NCI-H82 treated with DMSO at 0.1 percent for 48 hours (cell line): ENCODE measurements around the gene WDR82.
"Not testable (repeated sequence)": the region's sequence is repeated elsewhere in the genome, so short reads cannot be mapped to it uniquely, and the experiment has no call there.

Source experiments
- DNase-seq: peaks from one replicate; lab custom pipeline; 2025; ENCODE audit not compliant: unreplicated experiment; lab: John Stamatoyannopoulos, UW

The WDR82 gene

GRCh38 chr3:52289747-52290595 lies 11.5 kb upstream of the WDR82 start:
- DNase-seq, result no peak

DNA sequence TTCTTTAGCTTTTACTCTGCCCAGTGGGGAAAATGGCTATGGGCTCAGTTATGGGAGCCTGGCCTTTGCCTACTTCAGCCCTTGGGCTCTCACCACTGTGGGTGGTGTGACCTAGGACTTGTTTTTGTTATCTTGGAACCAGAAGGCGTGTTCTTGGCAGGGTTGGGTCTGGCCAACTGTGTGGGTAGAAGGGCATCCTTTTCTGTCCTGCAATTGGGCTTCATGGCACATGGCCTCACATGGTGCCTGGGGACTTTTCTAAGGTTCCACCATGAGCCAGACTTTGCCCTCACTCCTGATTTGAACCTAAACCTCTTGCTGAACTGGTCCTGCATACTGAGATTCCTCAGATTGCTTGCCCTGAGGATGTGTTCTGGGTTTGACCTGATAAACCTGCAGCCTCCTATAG lies 10.9 kb upstream of the WDR82 start:
- no peak for DNase-seq

GRCh38 chr3:52288674-52289073 lies 10.2 kb upstream of the WDR82 start:
- DNase-seq, result no peak

DNA sequence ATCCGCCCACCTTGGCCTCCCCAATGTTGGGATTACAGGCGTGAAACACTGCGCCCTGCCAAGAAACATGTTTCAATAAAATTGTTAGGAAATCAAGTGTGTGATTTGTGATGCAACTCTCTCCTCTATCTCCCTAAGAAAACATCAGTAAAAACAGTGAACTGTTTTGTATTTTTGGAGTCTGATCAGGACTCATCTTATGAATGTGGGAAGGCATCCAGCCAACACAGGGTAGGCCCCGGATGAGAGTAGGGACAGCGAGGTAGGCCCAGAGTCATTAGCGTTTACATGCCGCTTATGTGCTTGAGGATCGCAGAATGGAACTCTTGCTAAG lies 8.3 kb upstream of the WDR82 start:
- no peak for DNase-seq

GRCh38 chr3:52284051-52284450 lies 5.6 kb upstream of the WDR82 start:
- not testable (repeated sequence) for DNase-seq

DNA sequence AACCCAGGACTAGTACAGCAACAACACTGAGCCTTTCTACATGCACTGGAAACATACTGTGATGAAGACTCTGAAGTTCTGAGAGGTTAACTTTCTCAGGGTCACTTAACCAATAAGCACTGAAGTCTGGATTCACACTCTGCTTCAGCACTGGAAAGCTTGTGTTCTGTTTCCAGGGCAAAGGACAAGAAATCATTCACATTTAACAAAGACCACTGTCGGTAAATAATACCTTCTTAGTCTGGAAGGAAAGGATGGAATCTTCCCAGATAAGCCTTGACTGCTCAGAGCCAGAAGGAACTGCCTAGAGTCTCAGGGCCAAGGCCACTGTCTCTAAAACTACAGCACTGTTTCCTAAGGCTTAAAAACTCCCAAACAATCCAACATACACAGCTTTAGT lies 4.9 kb upstream of the WDR82 start:
- no peak for DNase-seq

DNA sequence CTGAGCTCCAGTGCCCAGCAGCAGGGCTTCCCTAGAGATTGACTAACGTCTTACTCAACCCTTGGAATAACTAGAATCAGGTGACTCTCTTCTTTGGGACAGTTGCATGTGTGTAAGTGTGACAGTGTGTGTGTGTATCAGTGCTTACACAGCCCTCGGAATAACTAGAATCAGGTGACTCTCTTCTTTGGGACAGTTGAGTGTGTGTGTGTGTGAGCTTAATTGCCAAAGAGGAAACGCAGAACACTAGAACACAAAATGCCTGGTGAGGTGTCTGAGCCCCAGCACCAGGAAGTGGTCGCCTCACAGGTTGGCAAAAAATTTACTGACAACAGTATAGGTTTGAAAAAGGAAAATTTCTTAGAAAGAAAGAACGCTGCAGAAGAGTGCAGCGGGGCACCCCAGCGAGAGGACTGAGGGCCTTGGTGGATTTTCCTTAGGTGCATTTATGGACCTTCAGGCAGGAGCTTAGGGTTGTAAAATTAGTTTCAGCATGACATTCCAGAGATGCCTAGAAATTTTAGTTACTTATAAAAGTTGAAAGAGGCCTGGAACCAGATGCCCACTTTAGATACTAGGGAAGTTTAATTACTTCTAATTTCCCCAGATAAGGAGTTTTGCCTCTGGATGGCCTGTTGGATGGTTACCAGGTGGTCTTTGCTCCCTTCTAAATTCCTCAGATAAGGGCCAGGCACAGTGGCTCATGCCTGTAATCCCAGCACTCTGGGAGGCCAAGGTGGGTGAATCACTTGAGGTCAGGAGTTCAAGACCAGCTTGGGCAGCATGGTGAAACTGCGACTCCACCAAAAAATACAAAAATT lies 3.7 kb upstream of the WDR82 start:
- no peak for DNase-seq

- DNase-seq, result no peak
Observed at GRCh38 chr3:52280050-52280461, 1.6 kb upstream of the WDR82 start.

- no peak for DNase-seq
Observed at GRCh38 chr3:52279596-52279995, 1.1 kb upstream of the WDR82 start.

- DNase-seq, result no peak
Observed at GRCh38 chr3:52277972-52278509, 408 bp downstream of the WDR82 start.

GRCh38 chr3:52277071-52277964 lies 1.1 kb downstream of the WDR82 start:
- peak; percentile 9 for DNase-seq

- not testable (repeated sequence) for DNase-seq
Observed at GRCh38 chr3:52274781-52275180, 3.7 kb downstream of the WDR82 start.

DNA sequence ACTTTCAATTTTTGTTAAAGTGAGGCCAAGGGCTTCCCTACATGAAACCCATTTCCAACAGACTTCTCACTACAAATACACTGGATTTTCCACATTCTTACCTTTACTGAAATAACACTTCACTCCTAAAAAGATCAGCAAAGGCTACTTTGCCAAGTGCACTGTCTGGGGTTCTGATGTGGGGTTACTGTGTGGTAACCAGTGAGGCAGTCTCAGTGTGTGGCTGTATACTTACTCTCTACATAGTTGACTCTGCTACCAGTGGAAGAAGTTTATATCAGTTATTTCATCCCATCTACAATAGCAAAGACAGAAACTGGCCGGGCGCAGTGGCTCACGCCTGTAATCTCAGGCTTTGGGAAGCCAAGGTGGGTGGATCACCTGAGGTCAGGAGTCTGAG lies 5.6 kb downstream of the WDR82 start:
- no peak for DNase-seq

GRCh38 chr3:52272172-52272571 lies 6.3 kb downstream of the WDR82 start:
- not testable (repeated sequence) for DNase-seq

- no peak for DNase-seq
Observed at GRCh38 chr3:52270252-52270754, 8.1 kb downstream of the WDR82 start.

DNA sequence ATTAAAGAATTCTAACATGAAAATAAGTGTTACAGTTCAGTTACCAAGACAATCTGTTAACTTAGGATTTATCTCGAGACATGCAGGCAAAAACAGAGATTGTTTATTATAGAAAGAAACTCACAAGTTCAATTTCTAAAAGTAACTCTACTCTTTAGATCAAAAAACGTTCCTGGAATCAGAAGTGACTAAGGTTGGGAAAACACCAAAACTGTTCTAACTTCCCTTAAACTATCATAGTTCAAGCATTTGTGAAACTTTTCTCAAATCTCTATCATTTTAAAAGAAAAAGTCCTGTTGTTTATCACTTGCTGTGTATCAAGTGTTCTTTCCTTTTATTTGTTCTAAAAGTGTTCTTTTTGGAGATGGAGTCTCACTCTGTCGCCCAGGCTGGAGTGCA lies 8.7 kb downstream of the WDR82 start:
- no peak for DNase-seq

DNA sequence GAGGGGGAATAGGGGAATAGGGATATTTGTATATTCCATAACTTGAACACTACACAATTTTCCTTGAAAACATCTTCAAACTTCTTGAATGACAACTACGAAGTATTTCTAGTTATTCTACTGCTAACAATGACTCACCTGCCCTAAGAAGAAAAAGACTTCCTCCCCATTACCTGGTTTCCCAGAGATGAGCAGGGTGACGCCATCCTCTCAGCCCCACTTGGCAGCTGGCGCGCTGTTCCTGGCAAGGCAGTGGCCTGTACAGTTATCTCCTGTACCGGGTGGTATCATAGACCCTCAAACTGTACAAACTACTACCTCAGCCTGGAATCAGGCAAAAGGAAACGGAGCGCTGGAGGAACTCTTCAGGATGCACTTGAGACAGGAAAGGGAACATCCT lies 10.4 kb downstream of the WDR82 start:
- no peak for DNase-seq

- no peak for DNase-seq
Observed at GRCh38 chr3:52265387-52265786, 13.1 kb downstream of the WDR82 start.

- DNase-seq, result no peak
Observed at GRCh38 chr3:52262447-52262846, 16.0 kb downstream of the WDR82 start.

GRCh38 chr3:52259448-52259847 lies 19.0 kb downstream of the WDR82 start:
- no peak for DNase-seq

GRCh38 chr3:52259035-52259434 lies 19.4 kb downstream of the WDR82 start:
- DNase-seq, result no peak
